Coronary artery (tissue), 2 donors: Measurements from ENCODE around the gene CSE1L.
"Not testable (repeated sequence)": the region's sequence is repeated elsewhere in the genome, so short reads cannot be mapped to it uniquely, and the experiment has no call there.

Experiments used
- DNase-seq: peaks from one replicate; pipeline ENCODE4 v3.0.0-alpha.2; 2017; ENCODE audit warnings: low spot score
- H3K27ac ChIP-seq, 2 donors: fragments of 200-600 bp; sonication (generic); one replicate each; pipeline ENCODE4 v1.5.1; 2016 to 2019
- H3K4me3 ChIP-seq: fragments of 200-600 bp; sonication (generic); 2 replicates; pipeline ENCODE4 v1.5.1; 2016; ENCODE audit warnings: mild to moderate bottlenecking, moderate library complexity
- TF ChIP-seq, protein P1 (sequence below): fragments of 200-600 bp; sonication (generic); IDR thresholded peaks from one replicate; pipeline ENCODE4 v1.5.1; 2019; ENCODE audit warnings: antibody characterized with exemption

The CSE1L gene

DNA sequence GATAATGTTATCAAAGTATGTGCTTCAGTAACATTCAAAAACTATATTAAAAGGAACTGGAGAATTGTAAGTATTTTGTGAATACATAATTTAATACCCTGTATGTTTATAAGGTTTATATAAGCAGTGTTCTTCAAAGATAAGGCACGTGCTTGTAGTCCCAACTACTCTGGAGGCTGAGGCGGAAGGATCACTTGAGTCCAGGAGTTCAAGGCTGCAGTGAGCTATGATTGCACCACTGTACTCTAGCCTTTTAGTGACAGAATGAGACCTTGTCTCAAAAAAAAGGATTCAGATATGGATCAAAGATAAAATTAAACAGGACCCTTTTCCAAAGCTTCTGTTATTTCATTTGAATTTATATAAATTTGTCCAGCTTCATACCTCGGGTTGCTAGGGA, 17.2 kb downstream of the CSE1L start:
- TF ChIP-seq, protein P1, sequence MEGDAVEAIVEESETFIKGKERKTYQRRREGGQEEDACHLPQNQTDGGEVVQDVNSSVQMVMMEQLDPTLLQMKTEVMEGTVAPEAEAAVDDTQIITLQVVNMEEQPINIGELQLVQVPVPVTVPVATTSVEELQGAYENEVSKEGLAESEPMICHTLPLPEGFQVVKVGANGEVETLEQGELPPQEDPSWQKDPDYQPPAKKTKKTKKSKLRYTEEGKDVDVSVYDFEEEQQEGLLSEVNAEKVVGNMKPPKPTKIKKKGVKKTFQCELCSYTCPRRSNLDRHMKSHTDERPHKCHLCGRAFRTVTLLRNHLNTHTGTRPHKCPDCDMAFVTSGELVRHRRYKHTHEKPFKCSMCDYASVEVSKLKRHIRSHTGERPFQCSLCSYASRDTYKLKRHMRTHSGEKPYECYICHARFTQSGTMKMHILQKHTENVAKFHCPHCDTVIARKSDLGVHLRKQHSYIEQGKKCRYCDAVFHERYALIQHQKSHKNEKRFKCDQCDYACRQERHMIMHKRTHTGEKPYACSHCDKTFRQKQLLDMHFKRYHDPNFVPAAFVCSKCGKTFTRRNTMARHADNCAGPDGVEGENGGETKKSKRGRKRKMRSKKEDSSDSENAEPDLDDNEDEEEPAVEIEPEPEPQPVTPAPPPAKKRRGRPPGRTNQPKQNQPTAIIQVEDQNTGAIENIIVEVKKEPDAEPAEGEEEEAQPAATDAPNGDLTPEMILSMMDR = no peak
- H3K27ac ChIP-seq = no peak overlapping the region
- no peak for DNase-seq
- H3K4me3 ChIP-seq = no peak overlapping the region

DNA sequence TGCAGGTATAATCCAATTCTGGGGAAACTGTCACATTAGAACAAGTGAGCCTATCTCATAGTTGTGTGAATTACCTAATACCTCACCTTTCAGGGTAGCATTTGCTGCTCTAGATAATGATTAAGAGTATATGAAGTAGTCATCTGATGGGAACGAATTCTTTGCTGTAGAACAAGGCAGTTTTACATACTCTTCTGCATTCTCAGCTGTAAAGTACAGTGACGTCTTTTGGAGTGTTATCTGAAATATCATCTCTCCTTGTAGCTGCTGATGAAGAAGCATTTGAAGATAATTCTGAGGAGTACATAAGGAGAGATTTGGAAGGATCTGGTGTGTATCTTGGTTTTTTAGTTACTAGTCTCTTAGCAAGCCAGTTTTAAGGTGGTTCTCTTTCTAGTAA, 28.4 kb downstream of the CSE1L start:
- no peak overlapping the region for H3K4me3 ChIP-seq
- no peak overlapping the region for H3K27ac ChIP-seq
- DNase-seq = no peak
- TF ChIP-seq, protein P1 = no peak

DNA sequence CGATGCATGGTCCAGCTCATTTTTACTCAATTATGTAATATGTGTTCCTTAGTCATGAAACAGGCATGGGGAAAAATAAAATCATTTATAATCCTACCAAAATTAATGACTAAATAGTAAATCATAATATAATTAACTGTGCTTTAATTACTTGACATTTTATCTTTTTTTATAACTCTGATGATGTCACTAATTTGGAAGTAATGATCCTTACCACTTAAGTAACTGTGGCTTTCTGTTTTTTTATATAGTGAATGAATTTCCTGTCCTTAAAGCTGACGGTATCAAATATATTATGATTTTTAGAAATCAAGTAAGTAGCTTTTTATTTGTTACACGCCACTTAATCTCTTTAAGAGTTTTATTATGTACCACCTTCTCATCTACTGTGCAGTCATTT, 32.2 kb downstream of the CSE1L start:
- no peak overlapping the region for H3K4me3 ChIP-seq
- TF ChIP-seq, protein P1 = no peak
- no peak overlapping the region for H3K27ac ChIP-seq
- DNase-seq = no peak

DNA sequence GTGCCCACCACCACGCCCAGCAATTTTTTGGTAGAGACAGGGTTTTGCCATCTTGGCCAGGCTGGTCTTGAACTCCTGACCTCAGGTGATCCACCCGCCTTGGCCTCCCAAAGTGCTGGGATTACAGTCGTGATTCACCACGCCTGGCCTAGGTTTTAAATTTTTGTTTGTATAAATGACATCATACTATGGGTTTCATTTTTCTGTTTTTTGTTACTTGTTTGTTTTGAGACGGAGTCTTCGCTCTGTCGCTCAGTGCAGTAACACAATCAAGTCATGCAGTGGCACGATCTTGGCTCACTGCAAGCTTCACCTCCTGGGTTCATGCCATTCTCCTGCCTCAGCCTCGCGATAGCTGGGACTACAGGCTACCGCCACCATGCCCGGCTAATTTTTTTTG, 36.2 kb downstream of the CSE1L start:
- not testable (repeated sequence) for DNase-seq

DNA sequence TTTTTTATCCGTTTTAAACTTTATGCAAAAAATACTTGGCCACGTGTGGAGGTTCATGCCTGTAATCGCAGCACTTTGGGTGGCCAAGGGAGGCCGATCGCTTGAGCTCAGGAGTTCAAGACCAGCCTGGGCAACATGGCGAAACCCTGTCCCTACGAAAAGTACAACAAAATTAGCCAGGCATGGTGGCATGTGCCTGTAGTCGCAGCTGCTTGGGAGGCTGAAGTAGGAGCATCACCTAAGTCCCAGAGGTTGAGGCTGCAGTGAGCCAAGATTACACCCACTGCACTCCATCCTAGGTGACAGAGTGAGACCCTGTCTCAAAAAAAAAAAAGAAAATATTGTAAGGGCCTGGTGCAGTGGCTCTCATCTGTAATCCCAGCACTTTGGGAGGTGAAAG, 45.0 kb downstream of the CSE1L start:
- DNase-seq = no peak
- Histone ChIP-seq H3K27ac (no peak overlapping the region), H3K4me3 (no peak overlapping the region)
- TF ChIP-seq, protein P1 = no peak

More for the DNA sequence above, 36.2 kb downstream of the CSE1L start:
- H3K27ac ChIP-seq, H3K4me3 ChIP-seq: not testable (repeated sequence)

DNA sequence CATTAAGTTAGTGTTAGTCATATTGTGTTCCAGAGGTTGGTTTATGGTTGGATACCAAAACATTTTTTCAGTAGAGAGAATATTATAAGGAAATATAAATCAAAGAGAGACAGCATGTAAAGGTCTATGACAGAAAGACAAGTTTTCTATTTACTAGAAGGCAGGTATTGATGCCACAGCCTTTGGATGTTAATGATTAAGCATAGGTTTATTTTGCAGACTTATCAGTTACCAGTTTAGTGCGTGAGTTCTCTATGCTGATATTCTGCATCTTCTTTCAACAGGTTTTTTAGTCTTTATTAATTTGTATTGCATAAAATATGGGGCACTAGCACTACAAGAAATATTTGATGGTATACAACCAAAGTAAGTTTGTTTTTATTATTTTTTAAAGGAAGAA, 45.6 kb downstream of the CSE1L start:
- no peak overlapping the region for H3K27ac ChIP-seq
- no peak for DNase-seq

DNA sequence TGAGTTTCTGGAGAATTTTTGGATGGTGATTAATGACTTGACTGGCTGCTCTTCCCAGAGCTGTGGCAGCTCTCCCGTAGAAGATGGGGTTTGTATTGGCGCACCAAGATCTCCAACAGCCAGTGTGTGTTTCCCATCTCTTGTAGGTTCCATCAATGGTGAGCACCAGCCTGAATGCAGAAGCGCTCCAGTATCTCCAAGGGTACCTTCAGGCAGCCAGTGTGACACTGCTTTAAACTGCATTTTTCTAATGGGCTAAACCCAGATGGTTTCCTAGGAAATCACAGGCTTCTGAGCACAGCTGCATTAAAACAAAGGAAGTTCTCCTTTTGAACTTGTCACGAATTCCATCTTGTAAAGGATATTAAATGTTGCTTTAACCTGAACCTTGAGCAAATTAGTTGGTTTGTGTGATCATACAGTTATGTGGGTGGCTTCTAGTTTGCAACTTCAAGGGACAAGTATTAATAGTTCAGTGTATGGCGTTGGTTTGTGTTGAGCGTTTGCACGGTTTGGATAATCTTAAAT, 50.2 kb downstream of the CSE1L start:
- TF ChIP-seq, protein P1 = no peak
- DNase-seq = no peak
- no peak overlapping the region for H3K4me3 ChIP-seq
- no peak overlapping the region for H3K27ac ChIP-seq

More for the DNA sequence above, 45.6 kb downstream of the CSE1L start:
- no peak overlapping the region for H3K4me3 ChIP-seq
- TF ChIP-seq, protein P1 = no peak

DNA sequence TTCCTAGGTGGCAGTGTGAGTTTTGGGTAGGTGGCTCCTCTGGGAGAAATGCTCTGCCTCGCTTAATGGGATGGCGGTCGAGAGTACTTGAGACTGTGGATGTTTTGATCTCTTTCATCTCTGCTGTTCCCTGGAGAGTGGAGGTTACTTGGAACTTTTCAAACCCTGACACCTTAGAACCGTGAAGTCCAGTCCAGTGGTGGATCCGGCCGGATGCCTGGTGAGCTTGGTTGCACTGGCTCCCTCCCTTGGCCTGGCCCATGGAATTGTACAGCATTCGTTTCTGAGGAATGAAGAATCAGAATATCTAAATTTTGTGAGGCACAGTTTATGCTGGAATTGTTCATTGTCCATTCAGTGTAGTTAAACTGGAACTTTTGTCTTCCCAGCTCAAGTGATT, 51.0 kb downstream of the CSE1L start:
- DNase-seq = no peak
- no peak overlapping the region for H3K4me3 ChIP-seq
- H3K27ac ChIP-seq = no peak overlapping the region
- TF ChIP-seq, protein P1 = no peak
